Activated CD8-positive, alpha-beta memory T cell treated with anti-CD3 and anti-CD28 coated beads for 1 hour (primary cell): ENCODE measurements around the gene KAZN.

Source experiments
- DNase-seq, 2 donors: peaks; one replicate each; pipeline ENCODE4 v3.0.0-alpha.2; 2020; ENCODE audit warnings: low read depth in 1 of 2; ENCODE audit errors: extremely low read depth in 1 of 2

KAZN gene

DNA sequence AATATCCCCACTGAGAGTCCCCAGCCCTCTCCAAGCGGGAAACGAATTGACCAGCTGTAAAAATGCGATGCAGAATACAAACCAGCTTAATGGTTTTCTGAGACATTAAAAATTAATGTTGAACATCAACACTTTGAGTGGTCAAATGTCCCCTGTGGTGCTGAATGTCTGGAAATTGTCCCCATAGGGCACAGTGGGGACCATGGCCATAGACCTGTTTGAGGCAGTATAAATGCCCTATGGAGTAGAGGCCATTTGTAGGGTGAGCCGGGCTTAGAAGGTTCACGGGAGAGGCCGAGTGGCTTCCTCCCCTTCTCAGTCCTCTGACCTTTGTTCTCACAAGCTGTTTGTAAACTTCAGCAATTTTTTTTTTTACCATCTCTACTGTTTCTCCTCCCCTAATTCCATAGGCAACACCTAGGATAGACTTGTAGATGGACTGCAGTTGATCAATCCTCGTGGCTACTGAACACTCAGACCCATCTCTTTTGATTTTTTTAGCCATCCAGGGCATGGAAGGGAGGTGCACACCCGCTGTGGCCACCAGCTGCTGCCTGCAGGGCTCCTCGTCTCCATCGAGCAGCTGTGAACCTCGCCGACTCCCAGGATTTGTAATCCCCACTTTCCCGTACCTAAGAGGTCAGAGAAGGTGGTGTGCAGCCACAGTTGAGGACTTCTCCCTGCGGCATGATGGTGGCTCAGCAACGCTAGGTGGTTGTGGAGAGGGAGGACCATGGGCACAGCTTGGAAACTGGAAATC is 41.0 kb downstream of the KAZN start:
- DNase-seq: no peak

GRCh38 chr1:14642712-14643111 is 44.2 kb downstream of the KAZN start:
- no peak for DNase-seq

DNA sequence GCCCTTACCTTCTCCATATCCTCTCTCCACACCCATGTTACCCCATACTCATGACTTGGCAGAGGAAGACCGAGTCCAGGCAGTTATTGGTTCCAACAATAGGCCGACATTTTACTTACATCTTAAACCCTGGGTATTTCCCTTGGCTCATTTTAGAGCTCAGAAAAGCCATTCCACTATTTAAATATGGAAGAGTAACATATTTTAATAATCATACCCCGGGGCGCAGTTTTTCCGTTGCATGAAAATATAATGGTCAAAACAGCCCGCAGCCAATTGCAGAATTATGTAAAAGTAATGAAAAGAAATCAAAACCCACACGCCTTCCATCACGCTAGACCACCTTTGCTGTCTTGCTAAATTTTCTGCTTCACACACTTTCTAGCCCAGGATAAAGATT is 48.5 kb downstream of the KAZN start:
- no peak for DNase-seq

DNA sequence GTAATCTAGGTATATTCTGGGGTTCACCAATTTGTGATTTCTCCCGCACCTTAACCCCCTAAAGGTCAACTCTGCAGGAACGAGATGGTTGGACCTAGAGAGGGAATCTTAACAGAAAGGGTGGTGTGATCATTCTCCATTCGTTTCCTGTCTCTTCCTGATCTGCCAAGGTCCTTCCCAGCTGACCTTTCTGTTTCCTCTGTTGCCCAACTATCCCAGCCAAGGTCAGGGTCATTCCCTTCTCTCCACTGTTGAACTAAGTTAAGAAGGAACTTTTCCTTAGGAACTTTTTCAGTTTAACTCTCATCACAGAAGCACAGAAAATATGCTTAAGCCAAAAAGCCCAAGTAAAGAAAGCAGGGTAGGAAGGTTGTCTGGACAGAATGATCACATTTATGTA is 49.3 kb downstream of the KAZN start:
- DNase-seq: no peak

GRCh38 chr1:14648391-14648790 is 49.9 kb downstream of the KAZN start:
- DNase-seq: no peak

DNA sequence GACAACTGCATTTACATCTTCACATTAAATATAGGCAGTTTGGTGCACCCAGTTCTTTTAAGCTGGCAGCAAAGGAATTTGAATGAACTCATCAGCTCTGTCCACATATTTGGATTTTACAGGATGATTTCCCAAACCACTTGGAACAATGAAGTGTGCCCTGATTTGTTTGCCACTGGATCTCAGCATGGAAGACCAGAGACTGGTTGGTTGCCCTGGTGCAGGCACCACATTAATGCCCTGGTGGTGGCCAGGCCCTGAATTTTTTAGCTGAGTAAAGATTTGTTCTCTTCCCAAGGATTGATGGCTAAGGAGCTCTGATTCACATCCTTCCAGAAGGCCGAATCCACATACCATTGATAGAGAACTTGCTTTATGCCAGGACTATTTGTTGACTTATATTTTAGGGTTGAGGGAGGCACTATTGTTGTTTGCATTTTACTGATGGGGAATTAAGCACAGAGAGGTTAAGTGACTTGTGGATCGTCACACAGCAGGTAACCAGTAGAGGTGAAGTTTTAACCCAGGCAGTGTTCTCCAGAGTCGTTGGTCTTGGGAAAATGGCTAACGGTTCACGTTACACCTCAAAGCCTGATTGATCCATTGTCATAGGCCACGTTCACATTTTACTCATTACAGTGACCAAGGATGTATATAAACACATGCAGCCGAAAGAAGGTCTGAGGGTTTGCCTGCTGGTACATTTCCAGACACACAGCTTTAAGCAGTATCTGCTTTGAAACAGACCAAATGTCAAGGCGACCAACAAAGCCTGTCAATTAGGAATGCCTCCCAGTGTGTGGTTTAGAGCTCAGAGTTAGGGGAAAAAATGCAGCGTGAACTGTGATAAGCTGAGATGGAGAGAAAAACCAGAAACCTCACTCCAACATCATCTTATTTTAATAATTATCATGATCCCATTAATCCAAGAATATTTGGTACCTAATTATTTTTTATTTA is 50.7 kb downstream of the KAZN start:
- no peak for DNase-seq

- no peak for DNase-seq
These were observed 51.5 kb downstream of the KAZN start for GRCh38 chr1:14649976-14650375.

DNA sequence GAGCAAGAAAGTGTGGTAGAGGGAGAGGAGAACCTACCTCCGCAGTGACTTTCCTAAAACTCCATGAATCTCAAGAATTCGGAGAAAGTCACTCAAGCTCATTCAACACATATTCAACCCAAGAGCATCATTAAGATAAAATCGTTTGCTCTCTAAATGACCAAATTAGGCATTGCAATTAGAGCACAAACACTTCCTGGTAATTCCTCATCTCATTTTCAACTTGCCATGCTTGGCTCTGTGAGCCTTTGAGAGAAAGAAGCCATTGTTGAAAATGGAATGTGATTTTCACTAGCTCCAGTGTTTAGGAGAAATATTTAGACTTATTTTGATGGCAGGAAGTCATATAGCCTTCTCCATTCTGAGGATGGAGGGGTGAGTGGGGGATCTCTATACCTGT is 52.5 kb downstream of the KAZN start:
- DNase-seq: no peak

DNA sequence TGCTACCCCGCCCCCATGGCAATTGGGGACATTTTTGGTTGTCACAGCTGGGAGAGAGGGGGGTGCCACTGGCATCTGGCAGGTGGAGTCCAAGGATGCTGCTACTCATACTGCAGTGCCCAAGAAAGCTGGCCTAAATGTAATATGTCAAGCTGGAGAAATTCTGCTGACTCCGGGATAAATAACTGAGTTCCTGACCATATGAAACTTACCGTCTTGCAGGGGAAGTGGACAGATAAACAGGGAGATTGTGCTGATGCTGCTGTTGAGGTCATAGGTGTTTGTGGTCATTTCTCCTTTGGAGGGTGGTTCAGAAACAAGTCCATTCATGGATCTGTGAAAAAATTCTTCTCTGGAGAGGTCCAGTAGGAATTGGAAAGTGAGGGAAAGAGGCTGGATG is 54.4 kb downstream of the KAZN start:
- no peak for DNase-seq

- DNase-seq: no peak
These were observed 55.0 kb downstream of the KAZN start for GRCh38 chr1:14653461-14653960.

GRCh38 chr1:14654554-14654953 is 56.1 kb downstream of the KAZN start:
- no peak for DNase-seq

- no peak for DNase-seq
These were observed 56.9 kb downstream of the KAZN start for GRCh38 chr1:14655385-14655784.

DNA sequence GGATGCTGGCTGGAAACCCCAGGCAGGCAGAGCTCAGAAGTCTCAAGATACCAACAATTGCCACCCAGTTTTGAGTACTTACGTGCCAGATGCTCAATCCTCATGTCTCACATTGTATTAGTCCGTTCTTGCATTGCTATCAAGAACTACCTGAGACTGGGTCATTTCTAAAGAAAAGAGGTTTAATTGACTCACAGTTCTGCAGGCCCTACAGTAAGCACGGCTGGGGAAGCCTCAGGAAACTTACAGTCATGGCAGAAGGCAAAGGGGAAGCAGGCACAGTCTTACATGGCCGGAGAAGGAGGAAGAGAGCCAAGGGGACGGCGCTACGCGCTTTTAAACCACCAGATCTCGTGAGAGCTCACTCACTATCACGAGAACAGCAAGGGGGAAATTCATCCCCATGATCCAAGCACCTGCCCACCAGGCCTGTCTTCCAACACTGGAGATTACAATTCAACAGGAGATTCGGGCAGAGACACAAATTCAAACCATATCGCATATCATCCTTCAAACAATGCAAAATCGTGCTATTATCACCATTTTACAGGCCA is 58.0 kb downstream of the KAZN start:
- no peak for DNase-seq

GRCh38 chr1:14658642-14659041 is 60.2 kb downstream of the KAZN start:
- DNase-seq: no peak

- no peak for DNase-seq
These were observed 61.4 kb downstream of the KAZN start for GRCh38 chr1:14659913-14660312.

GRCh38 chr1:14660801-14661200 is 62.3 kb downstream of the KAZN start:
- no peak for DNase-seq

- DNase-seq: no peak
These were observed 62.7 kb downstream of the KAZN start for GRCh38 chr1:14661222-14661621.

GRCh38 chr1:14662116-14662515 is 63.6 kb downstream of the KAZN start:
- no peak for DNase-seq

- no peak for DNase-seq
These were observed 65.3 kb downstream of the KAZN start for GRCh38 chr1:14663773-14664172.

GRCh38 chr1:14666373-14666772 is 67.9 kb downstream of the KAZN start:
- no peak for DNase-seq

- no peak for DNase-seq
These were observed 68.6 kb downstream of the KAZN start for GRCh38 chr1:14666962-14667650.
